ENCODE data around the gene RADIL.

The RADIL gene

DNA sequence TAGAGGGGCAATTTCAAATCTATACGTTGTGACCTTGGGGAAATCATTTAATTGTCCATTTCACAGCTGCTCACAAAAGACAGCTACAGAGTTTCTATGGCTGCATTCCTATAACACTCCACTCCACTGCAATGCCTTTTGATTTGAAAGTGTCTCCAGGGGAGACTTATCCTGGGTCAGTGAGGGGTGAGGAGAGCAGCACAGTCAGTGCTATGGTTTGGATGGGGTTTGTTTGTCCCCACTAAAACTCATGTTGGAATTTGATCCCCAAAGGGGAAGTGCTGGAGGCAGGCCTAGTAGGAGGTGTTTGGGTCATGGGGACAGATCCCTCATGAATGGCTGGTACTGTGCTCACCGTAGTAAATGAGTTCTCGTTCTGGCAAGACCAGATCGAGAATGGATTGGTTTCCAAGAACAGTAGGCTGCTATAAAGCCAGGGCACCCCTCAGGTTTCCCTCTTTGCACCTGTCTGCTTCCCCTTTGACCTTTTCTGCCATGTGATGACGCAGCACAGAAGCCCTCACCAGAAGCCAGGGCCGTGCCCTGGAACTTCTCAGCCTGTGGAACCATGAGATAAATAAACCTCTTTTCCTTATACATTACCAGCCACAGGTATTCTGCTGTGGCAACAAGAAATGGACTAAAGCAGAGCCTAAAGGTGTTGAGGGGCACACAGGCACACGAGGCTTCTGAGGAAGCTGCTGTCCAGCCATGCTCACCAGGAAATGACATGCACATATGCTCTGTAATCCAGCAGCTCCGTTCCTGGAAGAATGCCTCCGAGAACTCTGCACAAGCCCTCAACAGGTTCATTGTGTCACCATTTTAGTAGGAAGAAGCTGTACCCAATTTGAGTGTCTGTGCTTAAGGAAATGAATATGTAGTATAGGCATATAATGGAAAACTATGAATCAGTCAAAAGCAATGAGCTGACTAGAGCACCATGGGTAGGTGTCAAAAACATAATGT, 16.7 kb downstream of the RADIL start:
- Histone ChIP-seq H3K36me3 (ENCODE audit: insufficient read depth, low read length) (no peaks in the 10 kb centered on the region), H3K4me3 (no peak overlapping the region), H3K27ac (no peak overlapping the region), H3K9ac (ENCODE audit: insufficient read length) (no peak overlapping the region), H3K9me3 (ENCODE audit: low read depth, low read length) (no peaks in the 10 kb centered on the region)
- no peak for DNase-seq (ENCODE audit: low read depth, low spot score)
- TF ChIP-seq FOXP2 (optimal IDR thresholded peaks at IDR 0.05; ENCODE audit: control extremely low read depth, extremely low read length, insufficient read depth) (no peak), EZH2 (IDR thresholded peaks at IDR 0.05) (no peak), POLR2AphosphoS5 (IDR thresholded peaks at IDR 0.05; ENCODE audit: borderline replicate concordance, low read depth, low read length) (no peak)

GRCh38 chr7:4862156-4862555, 21.4 kb downstream of the RADIL start:
- no peaks in the 10 kb centered on the region for H3K36me3 ChIP-seq (ENCODE audit: insufficient read depth, low read length)
- TF ChIP-seq FOXP2 (optimal IDR thresholded peaks at IDR 0.05; ENCODE audit: control extremely low read depth, extremely low read length, insufficient read depth) (no peak), EZH2 (IDR thresholded peaks at IDR 0.05) (no peak), POLR2AphosphoS5 (IDR thresholded peaks at IDR 0.05; ENCODE audit: borderline replicate concordance, low read depth, low read length) (no peak)
- no peaks in the 10 kb centered on the region for H3K9me3 ChIP-seq (ENCODE audit: low read depth, low read length)
- no peak overlapping the region for H3K4me3 ChIP-seq
- DNase-seq (ENCODE audit: low read depth, low spot score), result no peak
- no peak overlapping the region for H3K9ac ChIP-seq (ENCODE audit: insufficient read length)
- H3K27ac ChIP-seq, result no peak overlapping the region

- TF ChIP-seq EZH2 (IDR thresholded peaks at IDR 0.05) (no peak), FOXP2 (optimal IDR thresholded peaks at IDR 0.05; ENCODE audit: control extremely low read depth, extremely low read length, insufficient read depth) (no peak), POLR2AphosphoS5 (IDR thresholded peaks at IDR 0.05; ENCODE audit: borderline replicate concordance, low read depth, low read length) (no peak)
- DNase-seq (ENCODE audit: low read depth, low spot score), result no peak
- Histone ChIP-seq H3K36me3 (ENCODE audit: insufficient read depth, low read length) (no peaks in the 10 kb centered on the region), H3K27ac (no peak within 1 kb of the TSS), H3K4me3 (no peak within 1 kb of the TSS), H3K9me3 (ENCODE audit: low read depth, low read length) (no peaks in the 10 kb centered on the region), H3K9ac (ENCODE audit: insufficient read length) (no peak within 1 kb of the TSS)
Observed at GRCh38 chr7:4861673-4862072, 21.8 kb downstream of the RADIL start, which contains the start of gene PAPOLB. Gene PAPOLB, minus strand, starts transcription at chr7:4862030. Its CDS starts 220 bp downstream, at chr7:4861810.

GRCh38 chr7:4861227-4861626, 22.3 kb downstream of the RADIL start:
- no peak for TF ChIP-seq EZH2 (IDR thresholded peaks at IDR 0.05)
- no peak for TF ChIP-seq FOXP2 (optimal IDR thresholded peaks at IDR 0.05; ENCODE audit: control extremely low read depth, extremely low read length, insufficient read depth)
- no peak for TF ChIP-seq POLR2AphosphoS5 (IDR thresholded peaks at IDR 0.05; ENCODE audit: borderline replicate concordance, low read depth, low read length)
- Histone ChIP-seq H3K27ac (no peak overlapping the region), H3K36me3 (ENCODE audit: insufficient read depth, low read length) (no peaks in the 10 kb centered on the region), H3K9ac (ENCODE audit: insufficient read length) (no peak overlapping the region), H3K4me3 (no peak overlapping the region), H3K9me3 (ENCODE audit: low read depth, low read length) (no peaks in the 10 kb centered on the region)
- no peak for DNase-seq (ENCODE audit: low read depth, low spot score)

DNA sequence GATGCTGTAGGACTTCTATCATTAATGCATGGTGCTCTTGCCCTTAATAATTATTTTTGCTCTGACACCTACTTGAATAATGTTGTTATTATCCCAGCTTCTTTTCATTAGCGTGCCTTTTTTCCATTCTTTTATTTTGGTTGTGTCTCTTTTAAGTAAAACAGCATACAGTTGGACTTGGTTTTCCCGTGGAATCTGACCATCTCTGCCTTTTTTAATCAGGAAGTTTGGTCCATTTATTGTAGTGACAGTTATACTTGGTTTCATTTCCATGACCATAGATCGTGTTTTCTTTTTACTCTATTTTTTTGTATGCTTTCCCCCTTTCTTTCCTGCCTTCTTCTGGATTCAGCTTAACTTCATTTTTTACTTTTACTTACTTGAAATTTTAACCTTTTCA, 26.3 kb downstream of the RADIL start:
- no peak for DNase-seq (ENCODE audit: low read depth, low spot score)
- TF ChIP-seq FOXP2 (optimal IDR thresholded peaks at IDR 0.05; ENCODE audit: control extremely low read depth, extremely low read length, insufficient read depth), result no peak
- Histone ChIP-seq H3K36me3 (ENCODE audit: insufficient read depth, low read length) (no peaks in the 10 kb centered on the region), H3K9ac (ENCODE audit: insufficient read length) (no peak overlapping the region), H3K4me3 (no peak overlapping the region), H3K27ac (no peak overlapping the region), H3K9me3 (ENCODE audit: low read depth, low read length) (no peaks in the 10 kb centered on the region)

DNA sequence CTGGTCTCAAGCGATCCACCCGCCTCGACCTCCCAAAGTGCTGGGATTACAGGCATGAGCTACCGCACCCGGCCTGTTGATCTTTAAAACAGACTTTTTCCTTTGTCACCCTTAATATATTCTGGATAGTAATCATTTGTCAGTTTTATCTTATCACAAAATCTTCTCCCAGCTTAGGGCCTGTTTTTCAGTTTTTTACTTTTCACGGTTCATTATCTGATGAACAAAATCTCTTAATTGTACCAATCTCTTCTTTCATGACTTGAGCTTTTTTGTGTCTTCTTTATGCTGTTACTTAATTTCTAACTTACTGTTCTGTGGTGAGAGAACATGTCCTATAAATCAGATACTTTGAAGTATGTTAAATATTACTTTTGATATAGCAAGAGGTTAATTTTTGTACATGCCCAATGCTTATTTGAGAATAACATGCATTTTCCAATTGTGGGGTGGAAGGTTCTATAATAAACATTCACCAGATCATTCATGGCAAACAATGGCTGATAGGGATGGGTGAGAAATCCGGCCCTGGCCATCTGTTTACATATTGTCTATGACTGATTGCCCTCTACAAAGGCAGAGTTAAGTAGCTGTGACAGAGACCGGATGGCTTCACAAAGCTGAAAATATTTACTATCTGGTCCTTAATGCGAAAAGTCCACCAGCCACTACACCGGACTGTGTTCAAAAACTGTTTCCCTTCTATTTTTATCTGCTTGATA, 27.0 kb downstream of the RADIL start:
- no peak overlapping the region for H3K27ac ChIP-seq
- H3K4me3 ChIP-seq, result no peak overlapping the region
- H3K36me3 ChIP-seq (ENCODE audit: insufficient read depth, low read length), result no peaks in the 10 kb centered on the region
- no peak for DNase-seq (ENCODE audit: low read depth, low spot score)
- TF ChIP-seq FOXP2 (optimal IDR thresholded peaks at IDR 0.05; ENCODE audit: control extremely low read depth, extremely low read length, insufficient read depth) (no peak), EZH2 (IDR thresholded peaks at IDR 0.05) (no peak), POLR2AphosphoS5 (IDR thresholded peaks at IDR 0.05; ENCODE audit: borderline replicate concordance, low read depth, low read length) (no peak)
- H3K9ac ChIP-seq (ENCODE audit: insufficient read length), result no peak overlapping the region
- H3K9me3 ChIP-seq (ENCODE audit: low read depth, low read length), result no peaks in the 10 kb centered on the region

DNA sequence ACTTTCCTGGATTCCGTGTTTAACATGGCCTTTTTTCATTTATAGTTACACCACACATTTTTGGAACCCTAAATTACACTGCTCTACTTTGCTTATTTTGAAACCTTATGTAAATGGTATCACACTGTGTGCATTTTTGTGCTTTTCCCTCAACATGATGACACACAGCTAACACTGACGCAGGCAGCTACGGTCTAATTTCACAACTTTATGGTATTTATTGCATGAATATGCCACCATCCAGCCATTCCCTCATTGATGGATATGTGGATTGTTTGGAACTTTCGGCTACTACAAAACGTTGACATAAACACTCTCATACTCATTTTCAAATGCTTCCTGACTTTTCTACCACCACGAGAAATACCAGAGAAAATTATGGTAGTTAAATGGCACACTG, 28.6 kb downstream of the RADIL start:
- Histone ChIP-seq H3K36me3 (ENCODE audit: insufficient read depth, low read length) (no peaks in the 10 kb centered on the region), H3K9ac (ENCODE audit: insufficient read length) (no peak overlapping the region), H3K9me3 (ENCODE audit: low read depth, low read length) (no peaks in the 10 kb centered on the region), H3K4me3 (no peak overlapping the region), H3K27ac (no peak overlapping the region)
- no peak for DNase-seq (ENCODE audit: low read depth, low spot score)
- no peak for TF ChIP-seq FOXP2 (optimal IDR thresholded peaks at IDR 0.05; ENCODE audit: control extremely low read depth, extremely low read length, insufficient read depth)
- no peak for TF ChIP-seq POLR2AphosphoS5 (IDR thresholded peaks at IDR 0.05; ENCODE audit: borderline replicate concordance, low read depth, low read length)
- no peak for TF ChIP-seq EZH2 (IDR thresholded peaks at IDR 0.05)

All from SK-N-MC (cell line).